Lower leg skin (tissue), 4 donors: ENCODE data around the gene SH3BP2. TPM values are rescaled to one million over a fixed set of nuclear protein-coding genes. Genes with fewer than 3 reads are reported as not detected.

Experiments used
- DNase-seq, 2 donors: peaks; one replicate each; pipeline ENCODE4 v3.0.0-alpha.2; 2019; ENCODE audit warnings: low spot score in 2 of 2
- H3K4me3 ChIP-seq: fragments of 200-600 bp; sonication (generic); 2 replicates; pipeline ENCODE4 v1.5.1; 2017; ENCODE audit warnings: mild to moderate bottlenecking, low read depth; ENCODE audit not compliant: poor library complexity, severe bottlenecking
- POLR2A ChIP-seq, 2 donors: fragments of 450-650 bp; IDR thresholded peaks; one replicate each; pipeline ENCODE4 v1.6.1; 2016 to 2017; ENCODE audit warnings: antibody characterized with exemption in 2 of 2, mild to moderate bottlenecking in 1 of 2, moderate library complexity in 1 of 2
- WGBS, 2 donors: methylation state at CpG; one replicate each; pipeline ENCODE4 v1.1.5; 2018; 5-methylcytosine and 5-hydroxymethylcytosine counted together
- intact Hi-C: fragments of 100-400 bp; cut with DNase I; formaldehyde crosslinking; loops from one replicate; pipeline ENCODE4 v1.15.0; 2023; ENCODE audit warnings: low total_unique reads
- total RNA-seq, 4 donors: library from RNA; depleted of rRNA; stranded (reverse); fragments of >200 nt; gene quantifications; one replicate each; pipeline ENCODE4 v1.1.0, GENCODE V29; 2016
- TF ChIP-seq, protein P1 (sequence below), 3 donors: fragments of 450-650 bp; IDR thresholded peaks; one replicate each; pipeline ENCODE4 v1.5.1; 2016; ENCODE audit warnings: antibody characterized with exemption in 3 of 3, mild to moderate bottlenecking in 3 of 3, moderate library complexity in 2 of 3

The SH3BP2 gene
- total RNA-seq, 4 donors from 2014 or later: 106 to 291 (median 178) TPM

DNA sequence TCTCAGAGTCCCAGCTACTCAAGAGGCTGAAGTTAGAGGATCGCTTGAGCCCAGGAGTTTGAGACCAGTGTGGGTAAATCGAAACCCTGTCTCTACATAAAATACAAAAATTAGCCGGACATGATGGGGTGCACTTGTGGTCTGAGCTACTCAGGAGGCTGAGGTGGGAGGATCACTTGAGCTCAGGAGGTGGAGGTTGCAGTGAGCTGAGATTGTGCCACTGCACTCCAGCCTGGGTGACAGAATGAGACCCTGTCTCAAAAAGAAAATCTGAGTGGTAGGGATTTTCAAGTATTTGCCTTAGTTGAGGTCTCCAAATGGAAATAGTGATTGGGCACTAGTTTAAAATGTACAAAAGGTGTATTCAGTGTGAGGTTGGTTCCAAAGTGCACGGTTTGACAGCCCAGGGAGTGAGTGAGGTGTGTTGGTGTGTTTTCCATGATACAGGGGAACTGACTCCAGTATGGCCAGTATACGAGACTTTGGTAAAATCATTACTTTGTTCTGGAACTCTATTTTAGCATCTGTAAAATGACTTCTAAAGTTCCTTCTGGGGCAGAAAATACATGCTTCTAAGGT is 64.6 kb downstream of the SH3BP2 start:
- TF ChIP-seq POLR2A (IDR thresholded peaks at IDR 0.05): no peak
- TF ChIP-seq, protein P1, sequence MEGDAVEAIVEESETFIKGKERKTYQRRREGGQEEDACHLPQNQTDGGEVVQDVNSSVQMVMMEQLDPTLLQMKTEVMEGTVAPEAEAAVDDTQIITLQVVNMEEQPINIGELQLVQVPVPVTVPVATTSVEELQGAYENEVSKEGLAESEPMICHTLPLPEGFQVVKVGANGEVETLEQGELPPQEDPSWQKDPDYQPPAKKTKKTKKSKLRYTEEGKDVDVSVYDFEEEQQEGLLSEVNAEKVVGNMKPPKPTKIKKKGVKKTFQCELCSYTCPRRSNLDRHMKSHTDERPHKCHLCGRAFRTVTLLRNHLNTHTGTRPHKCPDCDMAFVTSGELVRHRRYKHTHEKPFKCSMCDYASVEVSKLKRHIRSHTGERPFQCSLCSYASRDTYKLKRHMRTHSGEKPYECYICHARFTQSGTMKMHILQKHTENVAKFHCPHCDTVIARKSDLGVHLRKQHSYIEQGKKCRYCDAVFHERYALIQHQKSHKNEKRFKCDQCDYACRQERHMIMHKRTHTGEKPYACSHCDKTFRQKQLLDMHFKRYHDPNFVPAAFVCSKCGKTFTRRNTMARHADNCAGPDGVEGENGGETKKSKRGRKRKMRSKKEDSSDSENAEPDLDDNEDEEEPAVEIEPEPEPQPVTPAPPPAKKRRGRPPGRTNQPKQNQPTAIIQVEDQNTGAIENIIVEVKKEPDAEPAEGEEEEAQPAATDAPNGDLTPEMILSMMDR (IDR thresholded peaks at IDR 0.05): no peak
- 95 to 97% methylated on average over 5 of the region's 5 CpGs for WGBS, 2 donors
- no peak for DNase-seq
- intact Hi-C loops: no loop called here
- H3K4me3 ChIP-seq: no peak overlapping the region

DNA sequence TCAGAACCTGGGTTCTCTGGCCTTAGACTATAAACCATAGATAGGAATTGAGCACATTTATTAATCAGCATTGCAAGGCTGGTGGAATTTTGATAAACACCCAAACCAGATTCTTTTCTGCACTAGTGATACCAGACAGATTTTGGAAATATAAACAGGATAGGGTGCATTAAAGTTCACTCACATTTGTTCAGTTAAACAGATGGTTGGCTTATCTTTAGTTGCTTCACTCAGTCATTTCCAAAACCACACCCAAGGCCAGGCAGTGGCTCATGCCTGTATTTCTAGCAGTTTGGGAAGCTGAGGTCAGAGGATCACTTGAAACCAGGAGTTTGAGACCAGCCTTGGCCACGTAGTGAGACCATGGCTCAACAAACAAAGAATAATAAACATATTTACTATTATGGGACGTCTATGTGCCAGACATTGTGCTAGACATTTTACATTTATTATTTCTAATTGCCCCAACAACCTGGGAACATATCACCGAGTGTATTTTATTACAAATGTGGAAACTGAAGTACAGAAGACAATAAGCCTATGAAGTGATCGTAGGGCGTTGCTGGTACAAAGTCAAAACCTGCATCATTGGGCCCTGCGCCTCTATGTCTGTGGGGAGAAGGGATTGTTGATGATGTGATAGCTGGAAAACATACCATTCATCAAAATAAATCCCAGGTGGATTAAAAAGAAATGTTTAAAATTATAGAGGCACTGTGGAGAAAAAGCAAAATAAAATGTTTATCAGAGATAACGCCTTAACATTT is 65.7 kb downstream of the SH3BP2 start:
- DNase-seq: no peak
- no peak for TF ChIP-seq POLR2A (IDR thresholded peaks at IDR 0.05)
- TF ChIP-seq, protein P1 (IDR thresholded peaks at IDR 0.05): no peak
- intact Hi-C loops: no loop called here
- H3K4me3 ChIP-seq: no peak overlapping the region
- WGBS, 2 donors: 61 to 72% methylated on average over 7 of the region's 7 CpGs

DNA sequence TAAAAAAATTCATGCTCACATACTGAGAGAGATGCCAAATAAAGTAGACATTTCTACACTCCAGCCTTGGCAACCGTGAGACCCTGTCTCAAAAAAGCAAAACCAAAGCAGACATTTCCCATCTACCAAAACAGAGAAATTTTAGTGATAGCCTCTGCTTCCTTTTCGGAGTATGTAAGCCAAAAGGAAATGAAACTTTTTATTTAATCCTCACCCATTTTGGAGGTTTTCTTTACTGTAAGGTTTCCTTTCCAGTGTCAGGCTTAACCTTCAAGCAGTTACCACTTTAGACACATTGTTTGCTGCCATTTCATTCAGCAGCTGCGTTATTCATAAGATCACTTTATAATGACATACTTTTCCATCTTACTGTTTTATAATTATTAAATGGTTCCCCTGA is 66.6 kb downstream of the SH3BP2 start:
- intact Hi-C loops: no loop called here
- 72 to 73% methylated on average over 3 of the region's 3 CpGs for WGBS, 2 donors

DNA sequence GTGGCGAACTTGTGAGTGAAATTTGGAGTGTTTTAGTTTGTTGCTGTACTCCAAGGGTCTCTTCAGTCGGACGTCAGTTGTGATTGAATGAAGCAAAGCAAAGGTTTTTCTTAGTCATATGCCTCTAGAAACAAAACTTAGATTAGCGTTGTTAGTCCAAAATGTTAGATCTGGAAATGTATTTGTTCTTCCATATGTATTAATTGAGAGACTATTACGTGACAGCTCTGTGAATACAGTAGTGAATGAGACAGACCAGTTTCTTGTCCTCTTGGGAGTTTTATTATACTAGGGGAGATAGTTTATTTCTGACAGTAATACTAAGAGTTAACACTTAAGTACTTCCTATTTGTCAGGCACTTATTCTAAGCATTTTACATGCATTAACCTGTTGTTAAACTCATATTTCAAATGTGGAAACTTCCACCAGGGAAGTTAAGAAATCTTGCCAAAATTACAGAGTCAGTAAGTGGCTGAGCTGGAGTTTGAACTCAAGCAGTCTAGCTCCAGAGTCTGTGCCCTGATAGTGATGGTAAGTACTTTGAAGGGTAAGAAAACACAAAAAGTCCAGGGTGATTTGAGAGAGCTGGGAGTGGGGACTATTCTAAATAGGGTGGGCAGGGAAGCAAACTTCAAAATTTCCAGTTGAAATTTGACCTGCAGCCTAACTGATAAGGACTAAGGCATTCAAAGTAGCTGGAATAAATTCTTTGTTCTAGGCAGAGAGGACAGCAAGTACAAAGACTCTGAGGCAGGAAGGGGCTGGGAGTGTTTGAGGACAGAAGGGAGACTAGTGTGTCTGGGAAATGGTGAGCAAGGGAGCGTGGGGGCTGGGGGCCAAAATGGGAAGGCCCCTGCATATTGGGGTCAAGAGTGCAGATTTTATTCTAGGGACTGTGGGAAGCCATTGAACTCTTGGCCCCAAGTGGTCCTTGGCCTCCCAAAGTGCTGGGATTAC is 67.8 kb downstream of the SH3BP2 start:
- TF ChIP-seq, protein P1 (IDR thresholded peaks at IDR 0.05): no peak
- no peak for TF ChIP-seq POLR2A (IDR thresholded peaks at IDR 0.05)
- WGBS, 2 donors: 77 to 80% methylated on average over 6 of the region's 6 CpGs
- no peak overlapping the region for H3K4me3 ChIP-seq
- intact Hi-C loops: no loop called here
- no peak for DNase-seq

More for the DNA sequence above, 66.6 kb downstream of the SH3BP2 start:
- TF ChIP-seq POLR2A (IDR thresholded peaks at IDR 0.05): no peak
- TF ChIP-seq, protein P1 (IDR thresholded peaks at IDR 0.05): no peak
- H3K4me3 ChIP-seq: no peak overlapping the region
- DNase-seq: no peak

DNA sequence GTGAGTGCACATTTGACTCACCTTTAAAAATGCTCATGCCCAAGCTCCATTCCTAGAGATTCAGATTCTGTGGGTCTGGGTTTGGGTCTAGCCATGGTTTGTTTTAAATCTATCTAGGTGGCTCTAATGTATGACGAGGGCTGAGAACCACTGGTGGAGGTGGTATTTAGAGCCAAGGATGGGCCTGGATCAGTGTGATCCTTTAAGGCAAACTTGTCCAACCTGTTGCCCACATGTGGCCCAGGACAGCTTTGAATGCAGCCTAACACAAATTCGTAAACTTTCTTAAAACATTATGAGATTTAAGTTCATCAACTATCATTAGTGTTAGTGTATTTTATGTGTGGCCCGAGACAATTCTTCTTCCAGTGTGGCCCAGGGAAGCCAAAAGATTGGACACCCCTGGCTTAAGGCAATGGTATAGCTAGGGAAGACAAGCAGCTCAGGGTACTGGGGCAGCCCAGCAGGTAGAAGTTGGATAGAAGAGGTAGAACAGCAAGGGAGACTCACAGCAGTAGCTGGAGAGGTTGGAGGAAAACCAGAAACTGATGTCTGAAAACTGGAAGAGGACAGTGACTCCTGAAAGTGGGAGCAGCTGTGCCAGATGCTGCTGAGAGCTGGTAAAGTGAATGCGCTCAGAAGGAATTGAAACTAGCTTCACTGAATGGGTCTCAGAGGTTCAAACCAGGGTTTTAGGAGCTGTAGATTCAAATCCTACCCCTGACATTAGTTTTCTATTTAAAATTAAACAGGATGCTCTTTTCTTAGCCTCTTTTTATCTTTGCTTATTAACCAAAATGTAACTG is 68.9 kb downstream of the SH3BP2 start:
- intact Hi-C loops: no loop called here
- WGBS, 2 donors: 56 to 70% methylated on average over 4 of the region's 4 CpGs
- DNase-seq: no peak
- H3K4me3 ChIP-seq: no peak overlapping the region
- TF ChIP-seq, protein P1 (IDR thresholded peaks at IDR 0.05): no peak
- no peak for TF ChIP-seq POLR2A (IDR thresholded peaks at IDR 0.05)
